Midbrain (tissue), 1 donor: ENCODE data around the gene RFTN1.

Source experiments
- DNase-seq: peaks from one replicate; lab custom pipeline; 2025; lab: John Stamatoyannopoulos, UW

The RFTN1 gene

GRCh38 chr3:16404349-16404895, 109.1 kb downstream of the RFTN1 start:
- DNase-seq = no peak

GRCh38 chr3:16402451-16402850, 111.0 kb downstream of the RFTN1 start:
- DNase-seq = no peak

GRCh38 chr3:16401273-16401672, 112.2 kb downstream of the RFTN1 start:
- no peak for DNase-seq

GRCh38 chr3:16400106-16400931, 113.2 kb downstream of the RFTN1 start:
- DNase-seq = no peak

GRCh38 chr3:16399473-16399872, 114.0 kb downstream of the RFTN1 start:
- no peak for DNase-seq

GRCh38 chr3:16398648-16399047, 114.9 kb downstream of the RFTN1 start:
- DNase-seq = no peak

- no peak for DNase-seq
Measured at GRCh38 chr3:16396202-16396601, 117.3 kb downstream of the RFTN1 start.

- no peak for DNase-seq
Measured at GRCh38 chr3:16395212-16395611, 118.3 kb downstream of the RFTN1 start.

- no peak for DNase-seq
Measured at GRCh38 chr3:16394639-16395038, 118.9 kb downstream of the RFTN1 start.

GRCh38 chr3:16392717-16393116, 120.8 kb downstream of the RFTN1 start:
- DNase-seq = no peak

- no peak for DNase-seq
Measured at GRCh38 chr3:16392065-16392464, 121.4 kb downstream of the RFTN1 start.

- no peak for DNase-seq
Measured at GRCh38 chr3:16390581-16390980, 122.9 kb downstream of the RFTN1 start.

- no peak for DNase-seq
Measured at GRCh38 chr3:16388850-16389441, 124.6 kb downstream of the RFTN1 start.

GRCh38 chr3:16386561-16386960, 126.9 kb downstream of the RFTN1 start:
- no peak for DNase-seq

- DNase-seq = no peak
Measured at GRCh38 chr3:16385151-16385550, 128.3 kb downstream of the RFTN1 start.

GRCh38 chr3:16383864-16384263, 129.6 kb downstream of the RFTN1 start:
- DNase-seq = no peak

- no peak for DNase-seq
Measured at GRCh38 chr3:16382845-16383244, 130.7 kb downstream of the RFTN1 start.

GRCh38 chr3:16381426-16381825, 132.1 kb downstream of the RFTN1 start:
- no peak for DNase-seq

GRCh38 chr3:16380421-16380820, 133.1 kb downstream of the RFTN1 start:
- no peak for DNase-seq

- no peak for DNase-seq
Measured at GRCh38 chr3:16379838-16380237, 133.7 kb downstream of the RFTN1 start.

GRCh38 chr3:16378920-16379319, 134.6 kb downstream of the RFTN1 start:
- DNase-seq = no peak

GRCh38 chr3:16378415-16378814, 135.1 kb downstream of the RFTN1 start:
- DNase-seq = no peak

GRCh38 chr3:16377847-16378302, 135.6 kb downstream of the RFTN1 start:
- DNase-seq = no peak
